Lower leg skin (tissue), 3 donors: ENCODE measurements around the gene PYCARD.

Experiments used
- POLR2A ChIP-seq, 2 donors: fragments of 450-650 bp; IDR thresholded peaks; one replicate each; pipeline ENCODE4 v1.6.1; 2016 to 2017; ENCODE audit warnings: antibody characterized with exemption in 2 of 2, mild to moderate bottlenecking in 1 of 2, moderate library complexity in 1 of 2
- TF ChIP-seq, protein P1 (sequence below), 3 donors: fragments of 450-650 bp; IDR thresholded peaks; one replicate each; pipeline ENCODE4 v1.5.1; 2016; ENCODE audit warnings: antibody characterized with exemption in 3 of 3, mild to moderate bottlenecking in 3 of 3, moderate library complexity in 2 of 3

DNA sequence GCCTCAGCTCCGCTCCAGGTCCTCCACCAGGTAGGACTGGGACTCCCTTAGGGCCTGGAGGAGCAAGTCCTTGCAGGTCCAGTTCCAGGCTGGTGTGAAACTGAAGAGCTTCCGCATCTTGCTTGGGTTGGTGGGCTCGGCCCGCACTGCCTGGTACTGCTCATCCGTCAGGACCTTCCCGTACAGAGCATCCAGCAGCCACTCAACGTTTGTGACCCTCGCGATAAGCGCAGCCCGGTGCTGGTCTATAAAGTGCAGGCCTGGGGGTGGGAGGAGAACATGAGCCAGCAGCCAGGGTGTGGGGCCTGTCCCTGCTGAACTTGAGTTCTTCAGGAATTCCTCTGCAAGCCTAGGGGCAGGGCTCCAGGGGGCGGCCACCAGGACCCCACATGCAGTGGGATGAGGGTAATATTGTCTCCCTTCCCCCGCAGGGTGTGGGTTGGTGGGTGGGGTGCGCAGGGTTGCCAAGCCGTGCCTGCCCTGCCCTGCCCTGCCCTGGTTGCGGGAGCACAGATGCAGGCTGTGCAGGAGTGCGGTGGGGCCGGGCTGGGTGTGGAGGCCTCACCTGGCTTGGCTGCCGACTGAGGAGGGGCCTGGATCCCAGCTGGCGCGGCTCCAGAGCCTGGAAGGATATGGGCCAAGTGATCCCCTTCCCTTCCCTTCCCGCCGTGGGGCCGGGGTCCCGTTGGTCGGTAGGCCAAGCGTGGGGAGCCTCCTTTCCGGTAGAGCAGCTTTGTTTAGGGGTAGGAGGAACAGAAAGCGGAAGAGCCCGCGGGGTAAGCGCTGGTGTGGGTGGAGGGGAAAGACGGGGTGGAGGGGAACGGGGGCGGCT lies 762 bp downstream of the PYCARD start:
- TF ChIP-seq, protein P1, sequence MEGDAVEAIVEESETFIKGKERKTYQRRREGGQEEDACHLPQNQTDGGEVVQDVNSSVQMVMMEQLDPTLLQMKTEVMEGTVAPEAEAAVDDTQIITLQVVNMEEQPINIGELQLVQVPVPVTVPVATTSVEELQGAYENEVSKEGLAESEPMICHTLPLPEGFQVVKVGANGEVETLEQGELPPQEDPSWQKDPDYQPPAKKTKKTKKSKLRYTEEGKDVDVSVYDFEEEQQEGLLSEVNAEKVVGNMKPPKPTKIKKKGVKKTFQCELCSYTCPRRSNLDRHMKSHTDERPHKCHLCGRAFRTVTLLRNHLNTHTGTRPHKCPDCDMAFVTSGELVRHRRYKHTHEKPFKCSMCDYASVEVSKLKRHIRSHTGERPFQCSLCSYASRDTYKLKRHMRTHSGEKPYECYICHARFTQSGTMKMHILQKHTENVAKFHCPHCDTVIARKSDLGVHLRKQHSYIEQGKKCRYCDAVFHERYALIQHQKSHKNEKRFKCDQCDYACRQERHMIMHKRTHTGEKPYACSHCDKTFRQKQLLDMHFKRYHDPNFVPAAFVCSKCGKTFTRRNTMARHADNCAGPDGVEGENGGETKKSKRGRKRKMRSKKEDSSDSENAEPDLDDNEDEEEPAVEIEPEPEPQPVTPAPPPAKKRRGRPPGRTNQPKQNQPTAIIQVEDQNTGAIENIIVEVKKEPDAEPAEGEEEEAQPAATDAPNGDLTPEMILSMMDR (IDR thresholded peaks at IDR 0.05) = no peak
- no peak for TF ChIP-seq POLR2A (IDR thresholded peaks at IDR 0.05)
